Heart left ventricle (tissue), 16 donors: ENCODE data around the gene CEACAM5. TPM values are rescaled to one million over a fixed set of nuclear protein-coding genes. Genes with fewer than 3 reads are reported as not detected.

Experiments used
- ATAC-seq, 4 donors: fragments of 200-7000 bp; cut with Tn5 transposase; one replicate each; pipeline ENCODE4 v1.9.1; 2020 to 2022; ENCODE audit warnings: moderate library complexity in 4 of 4, mild to moderate bottlenecking in 3 of 4, moderate number of reproducible peaks in 1 of 4
- DNase-seq, 5 donors: peaks; one replicate each; pipeline ENCODE4 v3.0.0-alpha.2; 2020
- H3K27ac ChIP-seq, 12 donors: fragments of 200-600 bp; sonication (generic) in 4 of 12; one replicate each; pipeline versions ENCODE4 v1.5.0 to v1.8.0; 2016 to 2022; ENCODE audit warnings: mild to moderate bottlenecking in 2 of 12
- H3K27me3 ChIP-seq, 9 donors: fragments of 200-600 bp; sonication (generic) in 2 of 9; one replicate each; pipeline versions ENCODE4 v1.5.1 to v1.8.0; 2016 to 2022; ENCODE audit warnings: mild to moderate bottlenecking in 3 of 9
- H3K36me3 ChIP-seq, 9 donors: fragments of 200-600 bp; sonication (generic) in 2 of 9; one replicate each; pipeline versions ENCODE4 v1.5.0 to v1.8.0; 2018 to 2022; ENCODE audit warnings: mild to moderate bottlenecking in 2 of 9
- H3K4me1 ChIP-seq, 12 donors: fragments of 200-600 bp; sonication (generic) in 4 of 12; one replicate each; pipeline versions ENCODE4 v1.5.0 to v1.8.0; 2016 to 2022; ENCODE audit warnings: mild to moderate bottlenecking in 3 of 12
- H3K4me3 ChIP-seq, 12 donors: fragments of 200-600 bp; sonication (generic) in 4 of 12; one replicate each; pipeline versions ENCODE4 v1.5.0 to v1.8.0; 2017 to 2022; ENCODE audit warnings: mild to moderate bottlenecking in 9 of 12, moderate library complexity in 4 of 12
- H3K9me3 ChIP-seq, 12 donors: fragments of 200-600 bp; sonication (generic) in 4 of 12; one replicate each; pipeline versions ENCODE4 v1.5.0 to v1.8.0; 2016 to 2022; ENCODE audit warnings: mild to moderate bottlenecking in 1 of 12
- POLR2A ChIP-seq, 2 donors: fragments of 450-650 bp; IDR thresholded peaks; one replicate each; pipeline ENCODE4 v1.6.1; 2017; ENCODE audit warnings: antibody characterized with exemption in 2 of 2, mild to moderate bottlenecking in 2 of 2, moderate library complexity in 2 of 2
- WGBS, 4 donors: extraction: QIAGEN DNeasy Blood & Tissue Kit in 2 of 4; methylation state at CpG; one replicate each; pipeline versions ENCODE4 v1.1.5 to v1.1.7; 2013 to 2018; 5-methylcytosine and 5-hydroxymethylcytosine counted together
- intact Hi-C, 10 donors: fragments of 100-400 bp; cut with DNase I; formaldehyde crosslinking; loops; one replicate each; pipeline versions ENCODE4 v1.11.1 to v1.14.2; 2022
- polyA plus RNA-seq, 2 donors: library from polyadenylated mRNA; stranded (reverse); fragments of 200-250 nt; gene quantifications; one replicate each; pipeline ENCODE4 v1.2.3, GENCODE V29; 2013
- total RNA-seq, 9 donors: library from RNA; depleted of rRNA in 2 of 9; stranded (reverse); fragments of >200 nt in 2 of 9; fragmentation: NEBNext Ultra II Directional in 3 of 9; extraction: Animal tissue kit (Norgen Biotek cat#: 25700) in 3 of 9; gene quantifications; one replicate each; pipeline versions ENCODE4 v1.1.0 to v1.2.4, GENCODE V29; 2016 to 2023
- TF ChIP-seq, protein P1 (sequence below), 12 donors: fragments of 200-600 bp; sonication (generic) in 4 of 12; IDR thresholded peaks; one replicate each; pipeline versions ENCODE4 v1.5.0 to v1.8.0; 2018 to 2022; ENCODE audit warnings: antibody characterized with exemption in 12 of 12, mild to moderate bottlenecking in 5 of 12
- donor health status: ischemic (EF 13 %, LVEDD 7.1; RV severe dilation, severe dysfunction).
- donor health status: healthy with polysubstance abuse.
- donor health status: DM: no; HTN: yes; CAD: no.
- donor health status: DM: no; HTN: no; CAD: no.
- donor health status: ischemic (EF 25% LVEDD 6.9; RV normal size, moderate dysfunction).
- donor health status: ischemic (EF 25% LVEDD 5.7; RV mildly dilated, moderate dysfunction).
- donor health status: healthy.
- donor health status: DM: yes; HTN: yes; CAD: no.
- donor health status: ischemic (EF 35%, LVEDD 5.7; RV mildly dilated, moderate dysfunction).
- donor health status: nonischemic (EF 11% LVEDD 7.7; RV severe dilation, severe dysfunction).
- donor health status: DM: yes; HTN: yes; CAD: no.
- donor health status: PGD.
- donor health status: ischemic (EF 29% LVEDD 5.4; RV normal size, mild dysfunction).
- donor health status: nonischemic (EF 23%, LVEDD 6.1; RV moderate dilation, normal function).

Gene CEACAM5
- total and polyA plus RNA-seq, 11 donors, result 0.22 to 0.75 TPM; not detected in 9

DNA sequence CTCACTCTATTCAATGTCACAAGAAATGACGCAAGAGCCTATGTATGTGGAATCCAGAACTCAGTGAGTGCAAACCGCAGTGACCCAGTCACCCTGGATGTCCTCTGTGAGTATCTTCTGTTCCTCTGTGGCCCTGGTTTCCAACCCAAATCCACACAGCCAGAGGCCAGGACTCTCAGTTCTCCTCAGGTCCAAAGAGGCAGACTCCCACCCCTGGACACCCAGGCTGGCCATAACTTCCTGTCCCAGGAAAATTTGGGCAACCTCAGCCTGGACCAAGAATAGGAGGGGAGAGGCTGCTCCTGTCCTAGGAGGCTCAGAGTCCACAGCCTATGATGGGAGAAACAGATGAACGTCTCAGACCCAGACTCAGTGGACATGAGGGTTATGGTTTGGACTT lies 11.7 kb downstream of the CEACAM5 start:
- intact Hi-C loops, result no loop called here
- no peak for TF ChIP-seq POLR2A (IDR thresholded peaks at IDR 0.05)
- TF ChIP-seq, protein P1, sequence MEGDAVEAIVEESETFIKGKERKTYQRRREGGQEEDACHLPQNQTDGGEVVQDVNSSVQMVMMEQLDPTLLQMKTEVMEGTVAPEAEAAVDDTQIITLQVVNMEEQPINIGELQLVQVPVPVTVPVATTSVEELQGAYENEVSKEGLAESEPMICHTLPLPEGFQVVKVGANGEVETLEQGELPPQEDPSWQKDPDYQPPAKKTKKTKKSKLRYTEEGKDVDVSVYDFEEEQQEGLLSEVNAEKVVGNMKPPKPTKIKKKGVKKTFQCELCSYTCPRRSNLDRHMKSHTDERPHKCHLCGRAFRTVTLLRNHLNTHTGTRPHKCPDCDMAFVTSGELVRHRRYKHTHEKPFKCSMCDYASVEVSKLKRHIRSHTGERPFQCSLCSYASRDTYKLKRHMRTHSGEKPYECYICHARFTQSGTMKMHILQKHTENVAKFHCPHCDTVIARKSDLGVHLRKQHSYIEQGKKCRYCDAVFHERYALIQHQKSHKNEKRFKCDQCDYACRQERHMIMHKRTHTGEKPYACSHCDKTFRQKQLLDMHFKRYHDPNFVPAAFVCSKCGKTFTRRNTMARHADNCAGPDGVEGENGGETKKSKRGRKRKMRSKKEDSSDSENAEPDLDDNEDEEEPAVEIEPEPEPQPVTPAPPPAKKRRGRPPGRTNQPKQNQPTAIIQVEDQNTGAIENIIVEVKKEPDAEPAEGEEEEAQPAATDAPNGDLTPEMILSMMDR (IDR thresholded peaks at IDR 0.05), result no peak
- Histone ChIP-seq H3K36me3 (no peaks in the 10 kb centered on the region), H3K4me3 (no peak overlapping the region), H3K27me3 (peaks cover 0 to 60% (median 3%) of the 10 kb centered on the region in 9 donors), H3K4me1 (no peaks in the 10 kb centered on the region), H3K27ac (no peak overlapping the region), H3K9me3 (no peaks in the 10 kb centered on the region)
- DNase-seq (no peak), ATAC-seq (no peak)
- 77 to 86% (median 84%) methylated on average over 3 of the region's 3 CpGs for WGBS, 4 donors

DNA sequence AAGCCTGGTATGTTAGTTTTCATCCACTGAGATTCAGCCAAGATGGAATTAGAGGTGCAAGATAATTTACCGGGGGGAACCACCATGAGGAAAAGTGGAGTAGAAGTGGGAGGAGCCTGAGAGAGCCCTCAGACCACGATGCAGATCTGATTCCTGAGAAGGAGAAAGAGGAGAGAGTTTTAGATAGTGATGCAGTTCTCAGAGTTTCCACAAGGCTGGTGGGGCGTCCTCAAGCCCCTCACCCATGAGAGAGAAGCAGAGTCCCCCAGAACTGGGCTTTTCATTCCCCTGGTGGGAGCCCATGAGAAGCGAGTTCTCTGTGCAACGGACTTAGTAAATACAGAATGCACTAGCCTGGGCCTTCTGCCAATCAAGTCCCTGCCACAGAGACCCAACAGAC lies 18.1 kb downstream of the CEACAM5 start:
- H3K9me3 ChIP-seq, result no peaks in the 10 kb centered on the region
- TF ChIP-seq, protein P1 (IDR thresholded peaks at IDR 0.05), result no peak
- no peak for TF ChIP-seq POLR2A (IDR thresholded peaks at IDR 0.05)
- no peaks in the 10 kb centered on the region for H3K36me3 ChIP-seq
- H3K27me3 ChIP-seq, result peaks cover 0 to 41% (median 9%) of the 10 kb centered on the region in 9 donors
- no peak overlapping the region for H3K4me3 ChIP-seq
- 21 to 42% (median 27%) methylated on average over 5 of the region's 5 CpGs for WGBS, 4 donors
- no peaks in the 10 kb centered on the region for H3K4me1 ChIP-seq
- ATAC-seq, result no peak
- intact Hi-C loops, result no loop called here
- H3K27ac ChIP-seq, result no peak overlapping the region
- no peak for DNase-seq

DNA sequence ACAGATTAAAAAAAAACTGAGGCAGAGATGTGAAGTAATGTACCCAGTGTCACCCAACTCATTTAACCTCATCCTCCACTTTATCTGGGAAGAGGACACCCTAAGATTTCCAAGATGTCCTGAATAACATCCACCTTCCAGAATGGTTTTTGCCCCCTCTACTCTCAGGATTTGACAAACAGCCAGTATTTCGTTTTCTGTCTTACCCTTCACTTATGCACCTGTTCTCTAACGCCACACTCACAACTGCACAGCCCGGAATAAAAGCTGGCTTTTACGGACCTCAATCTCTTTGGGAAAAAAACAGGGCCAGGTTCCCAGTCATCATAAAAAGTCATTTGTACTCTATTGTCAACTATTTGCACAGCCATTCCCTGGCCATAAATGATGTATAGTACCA lies 25.7 kb downstream of the CEACAM5 start:
- Histone ChIP-seq H3K9me3 (no peaks in the 10 kb centered on the region), H3K4me1 (no peaks in the 10 kb centered on the region), H3K36me3 (no peaks in the 10 kb centered on the region), H3K27me3 (peaks cover 0 to 44% (median 15%) of the 10 kb centered on the region in 9 donors), H3K4me3 (no peak overlapping the region), H3K27ac (no peak overlapping the region)
- intact Hi-C loops, result no loop called here
- DNase-seq, result no peak
- TF ChIP-seq, protein P1 (IDR thresholded peaks at IDR 0.05), result no peak
- no peak for TF ChIP-seq POLR2A (IDR thresholded peaks at IDR 0.05)
- no peak for ATAC-seq
- WGBS, 4 donors, result 72 to 85% (median 77%) methylated on average over 4 of the region's 4 CpGs

DNA sequence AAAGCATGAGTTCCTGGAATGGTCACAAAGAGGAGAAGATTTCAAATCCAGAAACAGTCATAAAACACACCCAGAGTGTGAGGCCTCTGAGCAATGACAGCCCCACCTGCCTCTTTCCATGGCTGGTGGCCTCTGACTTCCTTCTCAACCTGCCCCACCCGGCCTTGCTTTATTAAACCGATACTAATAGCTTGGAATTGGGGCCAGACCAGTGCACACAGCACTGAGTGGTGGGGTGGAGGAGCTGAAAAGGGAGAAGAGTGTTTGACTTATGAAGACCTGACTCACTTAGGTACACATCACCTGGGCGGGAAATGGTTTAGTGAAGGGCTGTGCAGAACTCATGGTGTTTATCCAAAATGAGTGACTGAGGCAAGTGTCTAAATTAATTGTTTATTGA lies 26.2 kb downstream of the CEACAM5 start:
- DNase-seq, result no peak
- intact Hi-C loops, result no loop called here
- WGBS, 4 donors, result 55 to 73% (median 71%) methylated on average over 3 of the region's 3 CpGs
- no peak overlapping the region for H3K27ac ChIP-seq
- TF ChIP-seq POLR2A (IDR thresholded peaks at IDR 0.05), result no peak
- TF ChIP-seq, protein P1 (IDR thresholded peaks at IDR 0.05), result no peak
- ATAC-seq, result no peak
- H3K4me1 ChIP-seq, result no peaks in the 10 kb centered on the region
- H3K9me3 ChIP-seq, result no peaks in the 10 kb centered on the region
- peaks cover 0 to 44% (median 18%) of the 10 kb centered on the region in 9 donors for H3K27me3 ChIP-seq
- no peaks in the 10 kb centered on the region for H3K36me3 ChIP-seq
- no peak overlapping the region for H3K4me3 ChIP-seq
